ENCODE results near the gene GADD45A. TPM values are rescaled to one million over a fixed set of nuclear protein-coding genes. Genes with fewer than 3 reads are reported as not detected.

Gene GADD45A
- polyA plus RNA-seq, 3 donors = 7.5 to 14.3 (median 9.6) TPM

DNA sequence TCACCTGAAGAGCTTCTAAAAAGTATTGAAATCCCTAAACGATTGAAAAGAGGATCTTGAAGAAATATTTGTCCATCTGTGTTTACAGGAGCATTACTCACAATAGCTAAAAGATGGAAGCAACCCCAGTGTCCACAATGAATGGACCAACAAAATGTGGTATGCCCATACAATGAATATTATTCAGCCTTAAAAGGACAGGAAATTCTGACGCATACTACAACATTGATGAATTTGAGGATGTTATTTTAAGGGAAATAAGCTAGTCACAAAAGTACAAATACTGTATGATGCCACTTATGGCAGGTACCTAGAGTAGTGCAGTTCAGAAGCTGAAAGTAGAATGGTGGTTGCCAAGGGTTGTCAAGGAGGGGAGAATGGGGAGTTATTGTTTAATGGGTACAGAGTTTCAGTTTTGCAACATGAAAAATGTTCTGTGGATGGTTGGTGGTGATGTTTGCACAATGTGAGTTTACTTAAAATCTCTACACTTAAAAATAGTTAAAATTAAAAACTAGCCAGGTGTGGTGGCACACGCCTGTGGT, 37.1 kb upstream of the GADD45A start:
- H2AFZ ChIP-seq (ENCODE audit: insufficient read depth, low read depth, low read length, poor library complexity, severe bottlenecking) = no peak overlapping the region
- H4K20me1 ChIP-seq (ENCODE audit: insufficient read depth, low read length) = no peaks in the 10 kb centered on the region
- H3K4me1 Mint-ChIP-seq = peaks cover 1% of the 10 kb centered on the region
- H3K9ac ChIP-seq (ENCODE audit: insufficient read depth, low read length, poor library complexity, severe bottlenecking) = no peak overlapping the region
- no peak overlapping the region for H3K4me3 Mint-ChIP-seq
- no peak overlapping the region for H3K4me3 ChIP-seq (replicated peaks in 1 of 3; ENCODE audit: low read depth in 2 of 3, low read length in 3 of 3)
- peaks cover 0 to 5% (median 0%) of the 10 kb centered on the region in 3 donors for H3K27me3 Mint-ChIP-seq (ENCODE audit: low read depth in 3 of 3)
- H3K9me3 Mint-ChIP-seq = no peaks in the 10 kb centered on the region
- no peaks in the 10 kb centered on the region for H3K79me2 ChIP-seq (ENCODE audit: insufficient read depth, low read length)
- H3K36me3 Mint-ChIP-seq = no peaks in the 10 kb centered on the region
- no peak overlapping the region for H3K27ac Mint-ChIP-seq
- H3K27me3 ChIP-seq (ENCODE audit: control insufficient read depth in 2 of 2, insufficient read depth in 2 of 2, low read length in 2 of 2) = no peaks in the 10 kb centered on the region
- H3K27ac ChIP-seq (ENCODE audit: low read depth in 1 of 2, low read length in 2 of 2) = no peak overlapping the region
- H3K4me2 ChIP-seq (replicated peaks; ENCODE audit: extremely low read depth, low read length, poor library complexity, severe bottlenecking) = no peak overlapping the region
- no peaks in the 10 kb centered on the region for H3K36me3 ChIP-seq (replicated peaks in 1 of 2; ENCODE audit: control insufficient read depth in 1 of 2, insufficient read depth in 2 of 2, low read length in 2 of 2)
- no peaks in the 10 kb centered on the region for H3K4me1 ChIP-seq (ENCODE audit: control insufficient read depth in 1 of 2, insufficient read depth in 2 of 2, low read length in 2 of 2)
- WGBS (ENCODE audit: insufficient coverage) = 80% methylated on average over 1 of the region's 3 CpGs
- TF ChIP-seq, protein P1, sequence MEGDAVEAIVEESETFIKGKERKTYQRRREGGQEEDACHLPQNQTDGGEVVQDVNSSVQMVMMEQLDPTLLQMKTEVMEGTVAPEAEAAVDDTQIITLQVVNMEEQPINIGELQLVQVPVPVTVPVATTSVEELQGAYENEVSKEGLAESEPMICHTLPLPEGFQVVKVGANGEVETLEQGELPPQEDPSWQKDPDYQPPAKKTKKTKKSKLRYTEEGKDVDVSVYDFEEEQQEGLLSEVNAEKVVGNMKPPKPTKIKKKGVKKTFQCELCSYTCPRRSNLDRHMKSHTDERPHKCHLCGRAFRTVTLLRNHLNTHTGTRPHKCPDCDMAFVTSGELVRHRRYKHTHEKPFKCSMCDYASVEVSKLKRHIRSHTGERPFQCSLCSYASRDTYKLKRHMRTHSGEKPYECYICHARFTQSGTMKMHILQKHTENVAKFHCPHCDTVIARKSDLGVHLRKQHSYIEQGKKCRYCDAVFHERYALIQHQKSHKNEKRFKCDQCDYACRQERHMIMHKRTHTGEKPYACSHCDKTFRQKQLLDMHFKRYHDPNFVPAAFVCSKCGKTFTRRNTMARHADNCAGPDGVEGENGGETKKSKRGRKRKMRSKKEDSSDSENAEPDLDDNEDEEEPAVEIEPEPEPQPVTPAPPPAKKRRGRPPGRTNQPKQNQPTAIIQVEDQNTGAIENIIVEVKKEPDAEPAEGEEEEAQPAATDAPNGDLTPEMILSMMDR (IDR thresholded peaks at IDR 0.05) = no peak
- H3K9me3 ChIP-seq (replicated peaks in 1 of 2; ENCODE audit: control insufficient read depth in 1 of 2, insufficient read depth in 1 of 2, low read length in 2 of 2) = no peaks in the 10 kb centered on the region
- DNase-seq = no peak
- intact Hi-C loops (cut with micrococcal nuclease) = no loop called here

DNA sequence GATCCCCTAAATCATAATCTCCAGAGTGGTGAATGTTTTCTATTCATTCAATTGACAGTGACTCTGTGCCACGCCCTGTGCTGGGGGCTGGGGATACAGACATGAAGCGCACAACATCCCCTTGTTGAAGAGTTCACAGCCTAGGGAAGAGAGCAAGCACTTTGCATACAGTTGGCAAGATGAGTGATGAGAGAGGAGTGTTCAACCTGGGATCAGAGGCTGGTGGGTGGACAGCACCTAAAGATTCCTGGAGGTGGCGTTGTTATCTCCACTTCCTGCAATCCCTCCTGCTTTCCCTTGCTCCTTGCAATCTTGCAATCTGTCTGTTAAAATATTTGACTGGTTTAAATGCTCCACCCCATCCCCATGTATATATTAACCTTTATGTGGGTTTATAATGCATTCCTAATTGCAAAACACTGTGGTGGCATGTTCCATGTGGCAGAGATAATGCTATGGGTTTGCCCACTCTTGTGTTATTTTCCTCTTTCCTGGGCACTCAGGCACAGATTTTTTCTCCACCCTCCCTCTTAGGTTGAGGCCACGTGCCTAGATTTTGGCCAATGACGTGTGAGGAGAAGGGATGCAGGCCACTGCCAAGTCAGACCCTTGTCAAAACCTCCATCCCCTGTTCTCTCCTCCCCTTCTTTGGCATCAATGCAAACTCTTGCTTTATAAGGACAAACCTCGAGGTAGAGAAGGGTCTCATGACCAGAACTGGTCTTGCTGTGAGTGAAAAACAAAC, 36.2 kb upstream of the GADD45A start:
- Mint-ChIP-seq H3K9me3 (no peaks in the 10 kb centered on the region), H3K4me1 (peaks cover 7% of the 10 kb centered on the region), H3K27ac (no peak overlapping the region), H3K36me3 (no peaks in the 10 kb centered on the region), H3K27me3 (ENCODE audit: low read depth in 3 of 3) (peaks cover 0 to 7% (median 0%) of the 10 kb centered on the region in 3 donors), H3K4me3 (no peak overlapping the region)
- no peak overlapping the region for H3K27ac ChIP-seq (ENCODE audit: low read depth in 1 of 2, low read length in 2 of 2)
- TF ChIP-seq, protein P1 (IDR thresholded peaks at IDR 0.05) = no peak
- no peak overlapping the region for H2AFZ ChIP-seq (ENCODE audit: insufficient read depth, low read depth, low read length, poor library complexity, severe bottlenecking)
- no peaks in the 10 kb centered on the region for H3K27me3 ChIP-seq (ENCODE audit: control insufficient read depth in 2 of 2, insufficient read depth in 2 of 2, low read length in 2 of 2)
- no peaks in the 10 kb centered on the region for H3K9me3 ChIP-seq (replicated peaks in 1 of 2; ENCODE audit: control insufficient read depth in 1 of 2, insufficient read depth in 1 of 2, low read length in 2 of 2)
- no peak overlapping the region for H3K4me3 ChIP-seq (replicated peaks in 1 of 3; ENCODE audit: low read depth in 2 of 3, low read length in 3 of 3)
- WGBS (ENCODE audit: insufficient coverage) = 80% methylated on average over 1 of the region's 6 CpGs
- intact Hi-C loops (cut with micrococcal nuclease) = no loop called here
- no peak overlapping the region for H3K9ac ChIP-seq (ENCODE audit: insufficient read depth, low read length, poor library complexity, severe bottlenecking)
- H4K20me1 ChIP-seq (ENCODE audit: insufficient read depth, low read length) = no peaks in the 10 kb centered on the region
- H3K4me2 ChIP-seq (replicated peaks; ENCODE audit: extremely low read depth, low read length, poor library complexity, severe bottlenecking) = no peak overlapping the region
- no peaks in the 10 kb centered on the region for H3K36me3 ChIP-seq (replicated peaks in 1 of 2; ENCODE audit: control insufficient read depth in 1 of 2, insufficient read depth in 2 of 2, low read length in 2 of 2)
- no peaks in the 10 kb centered on the region for H3K79me2 ChIP-seq (ENCODE audit: insufficient read depth, low read length)
- H3K4me1 ChIP-seq (ENCODE audit: control insufficient read depth in 1 of 2, insufficient read depth in 2 of 2, low read length in 2 of 2) = no peaks in the 10 kb centered on the region
- no peak for DNase-seq
